Endometrial microvascular endothelial cells (primary cell): ENCODE results near the gene RNF17. TPM values are rescaled to one million over a fixed set of nuclear protein-coding genes. Genes with fewer than 3 reads are reported as not detected.
"Not testable (repeated sequence)": the region's sequence is repeated elsewhere in the genome, so short reads cannot be mapped to it uniquely, and the experiment has no call there.

Experiments
- in situ Hi-C: cut with HindIII; loops from 2 replicates; pipeline ENCODE4 v1.10.0; 2017; ENCODE audit warnings: low sequenced_read_pairs, low pct_unique_long_range_greater_than_20kb; ENCODE audit errors: inconsistent ontology term
- total RNA-seq: library from RNA; depleted of rRNA; stranded (reverse); fragments of >200 nt; gene quantifications from one replicate; pipeline ENCODE4 v1.2.3, GENCODE V29; 2015; ENCODE audit errors: inconsistent ontology term

RNF17 gene
- total RNA-seq: not detected

DNA sequence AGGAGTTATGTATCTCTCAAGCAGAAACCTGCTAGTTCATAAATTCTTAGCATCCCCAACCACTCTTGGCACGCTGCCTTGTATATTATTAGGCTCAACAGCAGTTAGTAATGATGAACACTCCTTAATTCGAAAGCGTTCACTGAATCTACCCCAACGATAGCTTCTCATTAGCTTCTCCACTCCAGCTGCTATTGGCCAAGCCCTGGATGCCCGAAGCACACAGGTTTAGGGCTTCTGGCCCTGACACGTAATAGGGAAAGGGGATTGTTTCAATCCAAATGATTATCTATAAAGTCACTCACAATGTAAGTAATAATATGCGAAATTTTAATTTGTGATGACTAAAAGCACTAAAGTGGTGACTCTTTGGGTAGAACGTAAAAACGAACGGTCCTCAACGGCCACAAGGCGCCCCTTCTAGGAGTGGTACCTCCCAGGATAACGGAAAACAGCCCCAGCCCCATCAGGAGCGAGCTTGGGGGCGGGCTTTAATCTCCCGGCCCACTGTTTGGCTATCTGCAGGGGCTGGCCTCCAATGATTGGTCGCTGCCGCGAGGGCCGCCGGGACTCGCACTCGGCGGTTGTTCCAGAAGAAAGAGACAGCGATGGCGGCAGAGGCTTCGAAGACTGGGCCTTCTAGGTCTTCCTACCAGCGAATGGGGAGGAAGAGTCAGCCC, at the start of gene RNF17:
Gene RNF17, plus strand, starts transcription at position 574 of the 680 bp plus-strand sequence. Its CDS starts 35 bp downstream, at position 609.
- in situ Hi-C loops: no loop called here

- in situ Hi-C loops: no loop called here
These were observed 48.0 kb upstream of the RNF17 start for GRCh38 chr13:24716011-24716410.

- in situ Hi-C loops: no loop called here
These were observed 47.5 kb upstream of the RNF17 start for GRCh38 chr13:24716446-24716845.

DNA sequence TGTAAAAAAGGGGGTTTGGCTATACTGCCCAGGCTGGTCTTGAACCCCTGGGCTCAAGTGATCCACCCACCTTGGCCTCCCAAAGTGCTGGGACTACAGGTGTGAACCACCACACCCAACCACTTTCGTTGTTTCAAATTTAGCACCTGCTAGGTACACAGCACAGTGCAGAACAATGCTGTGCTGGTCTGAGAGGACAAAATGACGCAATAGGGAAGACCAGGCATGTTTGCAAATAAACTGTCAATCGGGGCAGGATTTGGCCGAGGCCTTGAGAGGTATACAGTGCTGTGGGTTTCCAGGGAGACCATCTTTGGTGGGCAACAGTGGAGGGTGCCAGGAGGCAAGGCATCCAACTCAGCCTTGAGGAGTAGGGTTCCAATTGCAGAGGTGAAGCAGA, 46.8 kb upstream of the RNF17 start:
- in situ Hi-C loops: no loop called here

DNA sequence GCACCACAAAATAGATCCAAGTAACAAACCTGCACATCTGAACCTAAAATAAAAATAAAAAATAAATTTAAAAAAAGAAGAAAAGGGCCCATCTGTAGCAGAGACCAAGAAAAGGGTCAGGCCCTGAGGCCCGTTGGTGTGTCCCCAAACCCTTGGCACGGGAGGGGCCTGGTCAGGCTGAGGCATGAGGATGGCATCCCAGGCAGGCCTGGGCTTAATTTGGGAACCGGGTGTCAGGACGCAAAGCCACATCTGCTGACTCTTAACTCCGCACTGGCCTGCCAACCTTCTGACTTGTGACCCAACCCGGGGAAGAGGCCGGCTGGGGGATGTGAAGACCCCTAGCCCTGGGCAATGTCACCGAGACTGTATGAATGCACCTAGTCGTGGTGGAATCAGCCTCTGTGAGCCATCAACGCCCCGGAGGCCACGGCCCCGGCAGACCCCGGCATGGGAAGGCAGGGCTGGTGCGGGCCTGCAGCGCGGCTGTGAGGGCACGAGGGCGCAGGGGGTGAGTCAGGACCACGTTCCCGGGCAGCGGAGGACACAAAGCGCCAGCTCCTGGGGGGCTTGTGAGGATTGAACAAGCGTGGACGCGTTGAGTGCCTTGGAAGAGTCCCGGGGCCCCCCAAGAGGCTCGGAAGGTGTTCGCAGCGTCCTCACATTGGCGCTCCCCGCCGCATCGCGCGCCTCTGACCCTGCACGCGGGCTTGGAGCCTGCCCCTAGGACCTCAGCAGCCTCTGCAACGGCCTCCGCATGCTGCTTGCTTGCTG, 45.6 kb upstream of the RNF17 start:
- in situ Hi-C loops: no loop called here

GRCh38 chr13:24719139-24719538, 44.8 kb upstream of the RNF17 start:
- in situ Hi-C loops: no loop called here

- in situ Hi-C loops: no loop called here
These were observed 40.8 kb upstream of the RNF17 start for GRCh38 chr13:24723206-24723605.

GRCh38 chr13:24724714-24725113, 39.3 kb upstream of the RNF17 start:
- in situ Hi-C loops: no loop called here

DNA sequence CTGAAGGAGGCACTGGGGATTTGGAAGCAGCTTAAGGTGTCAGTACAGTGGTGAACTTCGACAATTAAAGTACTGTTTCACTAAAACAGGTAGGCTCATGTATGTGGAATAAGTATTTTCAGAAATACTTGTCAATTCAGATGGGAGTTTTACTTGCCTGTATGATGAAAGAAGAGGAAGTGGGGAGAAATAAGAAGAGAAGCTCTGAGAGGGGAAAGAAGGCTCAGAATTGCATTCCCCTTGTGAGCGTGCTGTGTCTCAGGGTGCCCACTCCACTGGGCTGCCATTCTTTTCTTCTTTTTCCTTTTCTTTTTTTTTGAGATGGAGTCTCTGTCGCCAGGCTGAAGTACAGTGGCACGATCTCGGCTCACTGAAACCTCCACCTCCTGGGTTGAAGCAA, 38.6 kb upstream of the RNF17 start:
- in situ Hi-C loops: no loop called here

GRCh38 chr13:24727731-24728601, 36.0 kb upstream of the RNF17 start:
- in situ Hi-C loops: no loop called here

GRCh38 chr13:24730873-24731567, 32.9 kb upstream of the RNF17 start:
- in situ Hi-C loops: not testable (repeated sequence)

GRCh38 chr13:24734950-24735349, 29.0 kb upstream of the RNF17 start:
- in situ Hi-C loops: no loop called here

GRCh38 chr13:24737042-24737441, 26.9 kb upstream of the RNF17 start:
- in situ Hi-C loops: no loop called here

DNA sequence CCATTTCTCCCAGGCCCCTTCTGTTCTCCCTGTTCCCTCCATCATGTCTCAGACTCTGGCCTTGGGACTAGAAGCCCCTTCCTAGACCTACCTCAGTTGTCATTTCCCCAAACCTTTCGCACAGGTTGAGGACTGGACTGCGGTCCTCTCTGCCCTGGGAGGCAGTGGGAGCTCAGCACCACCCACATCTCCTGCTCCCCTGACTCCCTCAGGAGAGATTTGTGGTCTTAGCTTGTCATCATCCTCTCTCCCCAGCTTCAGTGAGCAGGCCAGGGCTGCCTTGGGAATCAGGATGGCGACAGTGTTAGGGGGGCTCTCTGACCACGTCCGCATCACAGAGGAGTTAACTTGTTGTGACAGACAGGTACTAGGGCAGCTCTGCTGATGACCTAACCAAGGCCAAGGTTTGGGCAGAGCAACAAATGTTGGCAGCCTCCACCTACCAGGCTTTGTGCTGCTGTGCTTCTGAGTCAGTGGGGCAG, 25.6 kb upstream of the RNF17 start:
- in situ Hi-C loops: no loop called here

GRCh38 chr13:24740014-24740890, 23.7 kb upstream of the RNF17 start:
- in situ Hi-C loops: no loop called here

GRCh38 chr13:24741016-24741662, 22.8 kb upstream of the RNF17 start:
- in situ Hi-C loops: no loop called here

DNA sequence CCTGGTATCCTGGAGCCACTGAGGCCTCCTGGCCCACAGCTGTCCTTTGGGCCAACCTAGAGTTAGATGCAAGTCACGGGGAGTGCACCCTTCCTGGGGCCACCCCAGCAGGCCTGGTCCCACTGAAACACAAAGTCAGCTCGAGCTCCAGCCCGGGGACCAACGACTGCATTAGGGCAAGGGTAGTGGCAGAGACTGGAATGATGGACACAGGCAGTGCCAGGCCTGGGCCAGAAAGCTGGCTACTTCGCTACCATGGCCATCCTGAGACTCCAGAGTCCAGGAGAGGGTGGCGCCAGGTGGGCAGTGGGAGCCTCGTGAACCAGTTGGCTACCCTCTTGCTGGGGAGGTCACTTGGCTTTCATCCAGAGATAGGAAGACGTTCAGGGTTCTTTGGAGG, 22.2 kb upstream of the RNF17 start:
- in situ Hi-C loops: no loop called here
